GM21423 (cell line): ENCODE measurements around the gene CXCL14.
A peak's percentile ranks its signal among the peaks of the same experiment; 100 is the strongest.

Source experiments
- ATAC-seq: cut with Tn5 transposase; IDR thresholded peaks from one replicate; pipeline ENCODE4 v1.9.1; 2021; ENCODE audit warnings: mild to moderate bottlenecking, moderate library complexity; ENCODE audit not compliant: unreplicated experiment

The CXCL14 gene

DNA sequence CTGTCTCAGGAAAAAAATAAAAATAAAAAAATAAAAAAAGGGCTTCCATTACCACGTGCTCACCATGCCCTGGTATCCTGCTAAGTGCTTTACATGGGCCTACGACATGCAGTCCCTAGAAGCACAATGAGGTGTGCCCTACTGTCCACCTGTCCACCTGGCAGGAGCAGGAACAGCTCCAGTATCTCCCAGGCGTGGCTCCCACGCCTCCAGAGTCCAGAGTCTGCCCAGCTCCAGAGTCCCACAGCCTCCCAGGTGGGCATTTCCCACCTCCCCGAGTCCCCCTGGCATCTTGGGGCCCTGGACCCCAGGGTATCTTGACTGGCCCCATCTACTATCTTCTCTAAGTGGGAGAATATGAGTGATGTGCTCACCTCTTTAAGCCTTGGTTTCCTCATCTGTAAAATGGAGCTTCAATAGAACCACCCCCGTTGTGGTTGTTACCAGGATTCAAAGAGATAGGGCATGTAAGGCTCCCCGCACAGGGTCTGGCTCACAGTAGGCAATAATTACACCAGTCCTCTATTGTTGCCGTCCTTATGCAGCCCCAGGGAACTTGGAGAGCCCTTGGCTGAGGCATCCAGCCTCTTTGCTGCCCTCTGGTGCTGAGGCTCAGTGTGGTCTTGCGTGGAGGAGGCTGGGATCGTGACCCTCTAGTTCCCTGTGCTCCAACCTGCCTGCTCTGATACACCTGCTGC is 8.9 kb downstream of the CXCL14 start:
- ATAC-seq: no peak

DNA sequence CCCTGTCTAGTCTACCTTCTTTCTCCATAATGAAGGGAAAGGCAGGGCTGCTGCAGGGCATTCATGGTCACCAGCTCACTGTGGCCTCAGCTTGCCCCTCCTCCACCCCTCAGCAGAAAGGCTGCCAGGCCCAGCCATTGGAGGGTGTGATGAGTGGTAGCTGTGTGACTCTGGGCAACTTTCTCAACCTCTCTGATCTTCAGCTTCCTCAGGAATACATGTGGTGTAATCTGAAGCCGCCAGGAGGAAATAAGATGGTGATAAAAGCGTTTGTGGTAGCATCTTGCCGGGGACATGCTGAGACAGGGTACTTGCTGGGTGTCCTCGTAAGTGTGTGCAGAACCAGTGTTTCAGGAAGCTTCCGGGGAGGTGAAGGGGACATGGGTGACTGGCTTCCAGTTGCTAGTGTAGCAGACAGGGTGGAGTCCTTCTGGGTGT is 9.8 kb downstream of the CXCL14 start:
- ATAC-seq: no peak

DNA sequence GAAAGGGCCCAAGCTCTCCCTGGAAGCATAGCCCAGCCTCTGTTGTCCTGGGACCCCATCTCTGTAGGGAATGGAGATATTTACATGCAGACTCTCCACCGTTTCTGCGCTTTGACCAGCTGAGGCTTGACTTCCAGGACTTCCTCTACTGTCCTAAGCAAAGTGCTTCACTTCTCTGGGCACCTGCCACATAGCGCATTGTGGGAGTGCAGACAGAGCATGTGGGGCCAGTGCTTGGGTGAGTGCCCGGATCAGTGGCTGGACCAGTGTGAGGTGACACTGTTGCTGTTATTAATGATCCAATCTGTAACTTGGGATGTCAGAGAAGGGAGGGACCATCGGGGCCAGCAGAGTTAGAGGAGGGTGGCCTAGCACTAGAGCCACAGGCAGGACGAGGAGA is 10.5 kb downstream of the CXCL14 start:
- ATAC-seq: no peak

DNA sequence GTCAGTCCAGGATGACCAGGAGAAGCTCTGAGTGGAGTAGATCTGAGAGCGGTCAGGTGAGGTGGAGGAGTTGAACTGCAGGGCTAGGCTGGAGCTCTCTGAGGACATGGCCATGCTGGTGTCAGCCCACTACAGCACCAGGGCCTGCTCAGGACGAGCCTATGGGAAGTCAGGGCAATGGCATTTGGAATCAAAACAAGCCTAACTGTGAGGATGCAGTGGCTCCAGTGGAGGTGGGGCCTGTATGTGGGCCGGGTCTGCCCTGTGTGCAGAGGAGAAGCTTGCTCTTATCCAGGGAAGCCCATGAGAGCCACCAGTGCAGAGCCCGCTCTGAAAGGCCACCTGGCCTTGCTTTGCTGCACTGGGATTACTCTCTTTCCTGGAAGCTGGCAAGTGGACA is 11.1 kb downstream of the CXCL14 start:
- no peak for ATAC-seq

- no peak for ATAC-seq
These were observed 12.1 kb downstream of the CXCL14 start for GRCh38 chr5:135566422-135567400.

GRCh38 chr5:135565725-135566421 is 12.9 kb downstream of the CXCL14 start:
- no peak for ATAC-seq

GRCh38 chr5:135565266-135565665 is 13.5 kb downstream of the CXCL14 start:
- ATAC-seq: no peak

GRCh38 chr5:135564331-135564730 is 14.5 kb downstream of the CXCL14 start:
- no peak for ATAC-seq

DNA sequence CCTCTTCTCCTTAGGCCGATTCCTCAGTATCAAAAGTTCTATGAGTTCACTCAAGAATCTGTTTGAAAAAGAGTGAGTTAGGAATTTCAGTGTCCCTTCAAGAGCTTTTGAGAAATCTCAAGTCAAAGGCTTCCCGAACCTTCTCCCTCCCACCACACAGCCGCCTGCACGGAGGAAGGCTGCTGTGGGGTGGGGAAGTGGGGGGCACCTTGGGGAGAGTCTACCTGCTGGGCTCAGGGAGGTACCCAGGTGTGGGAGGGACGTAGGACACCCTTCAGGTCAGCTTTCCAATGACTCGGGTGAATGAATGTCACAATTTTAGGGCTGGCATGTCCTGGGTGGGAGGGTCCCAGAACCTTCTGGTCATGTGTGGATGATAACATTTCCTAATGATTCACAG is 17.5 kb downstream of the CXCL14 start:
- ATAC-seq: no peak

DNA sequence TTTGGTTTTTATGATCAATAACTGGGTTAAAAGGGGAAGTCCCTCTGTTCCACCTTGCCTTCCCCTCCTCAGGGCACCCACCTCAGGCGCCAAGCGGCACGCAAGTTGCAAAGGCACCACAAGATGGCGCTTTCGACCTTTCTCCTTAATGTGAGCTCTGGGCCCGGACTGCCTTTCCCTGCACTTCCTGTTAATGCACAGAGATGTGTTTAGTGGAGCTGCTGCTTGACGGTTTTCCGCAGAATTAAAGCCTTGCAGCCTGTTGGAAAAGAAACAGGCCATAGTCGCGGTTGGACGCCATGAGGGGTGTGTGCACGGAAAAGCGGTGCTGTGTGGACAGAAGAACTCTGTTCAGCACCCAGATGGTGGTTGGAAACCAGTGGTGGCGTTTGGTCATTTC is 17.9 kb downstream of the CXCL14 start:
- peak; percentile 95 for ATAC-seq

DNA sequence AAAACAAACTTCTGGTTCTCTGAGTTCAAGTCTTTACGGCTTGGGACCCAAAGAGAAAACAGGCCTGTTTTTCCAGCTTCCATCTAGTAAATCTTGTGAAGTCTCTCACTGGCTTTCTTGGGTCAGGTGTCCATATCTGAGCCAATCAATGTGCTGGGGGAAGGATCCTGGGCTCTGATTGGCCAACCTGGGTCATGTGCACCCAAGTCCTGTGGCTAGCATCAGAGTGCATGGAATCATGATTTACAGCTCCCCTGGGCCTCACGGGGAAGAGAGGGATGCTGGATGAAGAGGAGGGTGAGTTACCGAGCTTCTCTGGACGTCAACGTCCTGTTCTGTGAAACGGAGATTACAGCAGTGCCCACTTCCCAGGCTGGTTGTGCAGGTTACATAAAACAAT is 19.4 kb downstream of the CXCL14 start:
- no peak for ATAC-seq

DNA sequence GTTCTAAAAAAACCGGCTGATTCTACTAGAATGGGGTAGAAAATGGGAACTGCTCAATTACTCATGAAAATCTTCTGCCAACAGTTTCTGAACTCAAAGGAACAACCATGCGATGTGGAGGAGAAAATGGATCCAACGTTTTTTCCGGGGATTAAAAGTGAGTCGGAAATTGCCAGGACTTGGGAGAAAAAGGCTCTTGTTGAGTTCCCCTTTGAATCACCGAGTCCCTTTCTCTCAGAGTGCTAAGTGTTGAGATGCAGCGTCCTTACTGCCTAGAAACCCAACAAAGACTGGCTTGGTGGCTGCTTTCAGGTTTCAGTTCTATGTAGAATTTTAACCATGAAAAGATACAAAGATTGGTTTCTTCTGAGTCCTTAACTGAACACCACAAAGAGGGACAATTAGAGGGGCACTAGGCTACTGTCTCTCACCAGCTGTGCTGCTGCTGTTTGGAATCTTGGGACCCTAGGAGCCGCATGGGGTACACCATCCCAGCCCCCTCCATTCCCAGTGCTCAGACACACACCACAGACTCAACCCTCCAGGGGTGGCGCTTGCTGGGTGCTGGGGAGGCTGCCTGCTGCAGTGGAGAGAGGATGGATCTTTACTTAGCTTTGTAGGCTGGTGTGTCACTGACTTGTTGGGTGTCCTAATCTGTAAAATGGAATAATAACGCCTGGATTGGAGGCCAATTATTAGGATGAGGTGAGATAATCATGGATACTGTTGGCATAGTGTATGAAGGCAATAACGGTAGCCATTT is 21.5 kb downstream of the CXCL14 start:
- no peak for ATAC-seq

DNA sequence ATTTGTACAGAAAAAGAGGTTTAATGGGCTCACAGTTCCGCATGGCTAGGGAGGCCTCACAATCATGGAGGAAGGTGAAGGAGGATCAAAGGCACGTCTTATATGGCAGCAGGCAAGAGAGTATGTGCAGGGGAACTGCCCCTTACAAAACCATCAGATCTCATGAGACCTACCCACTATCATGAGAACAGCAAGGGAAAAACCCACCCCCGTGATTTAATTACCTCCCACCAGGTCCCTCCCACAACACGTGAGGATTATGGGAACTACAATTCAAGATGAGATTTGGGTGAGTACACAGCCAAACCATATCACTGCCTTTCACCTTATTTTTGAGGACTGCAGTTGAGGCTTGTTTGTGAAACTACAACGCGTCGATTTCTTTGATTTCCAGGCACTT is 22.2 kb downstream of the CXCL14 start:
- ATAC-seq: no peak

DNA sequence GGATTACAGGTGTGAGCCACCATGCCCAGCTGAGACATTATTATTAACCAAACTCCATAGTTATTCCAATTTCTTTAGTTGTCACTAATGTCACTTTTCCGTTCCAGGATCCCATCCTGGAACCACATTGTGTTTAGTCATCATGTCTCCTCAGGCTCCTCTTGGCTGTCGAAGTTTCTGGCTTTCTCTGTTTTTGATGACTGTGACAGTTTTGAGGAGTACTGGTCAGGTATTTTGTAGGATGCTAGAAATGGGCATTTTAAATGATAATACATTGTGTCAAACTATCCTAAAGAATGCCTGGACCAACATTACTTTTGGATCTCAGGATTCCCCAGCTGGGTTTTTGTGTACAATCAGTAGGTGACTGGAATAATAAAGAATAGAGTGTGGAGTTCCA is 23.3 kb downstream of the CXCL14 start:
- ATAC-seq: no peak

DNA sequence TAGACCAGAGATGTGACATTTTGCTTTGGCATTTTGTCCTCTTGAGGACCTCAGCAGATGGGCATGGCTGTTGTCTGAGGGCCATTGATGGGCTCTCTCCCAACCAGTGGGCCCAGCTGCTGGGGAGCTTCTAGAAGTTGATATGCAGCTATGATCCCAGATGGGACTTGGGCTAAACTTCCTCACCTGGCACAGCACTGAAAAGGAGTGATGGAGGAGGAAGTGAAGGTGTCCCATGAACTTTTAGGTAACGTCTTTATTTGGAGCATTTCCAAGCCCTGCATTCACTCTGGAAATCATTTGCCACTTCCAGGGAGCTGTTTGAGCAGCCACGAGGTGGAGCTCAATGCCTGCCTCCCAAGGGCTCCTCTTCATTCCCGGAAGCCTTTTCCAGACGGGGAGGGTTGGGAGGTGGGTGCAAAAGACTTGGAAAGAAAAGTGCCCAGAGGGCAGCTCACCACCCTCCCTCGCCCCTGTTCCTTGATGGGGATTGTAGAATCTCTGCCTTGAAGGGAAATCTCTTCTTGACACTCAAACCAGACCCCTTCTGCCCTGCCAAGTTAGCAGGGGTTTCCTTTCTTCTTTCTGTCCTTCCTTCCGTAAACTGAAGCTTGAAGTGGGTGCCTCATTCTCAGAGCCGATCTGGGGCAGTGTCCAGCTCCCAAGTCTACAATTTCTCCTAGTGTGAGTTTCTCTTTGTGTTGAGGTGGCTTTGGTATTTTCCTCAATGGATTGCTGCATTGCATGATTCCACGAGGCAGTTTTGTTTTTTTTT is 24.9 kb downstream of the CXCL14 start:
- ATAC-seq: no peak

- peak; percentile 76 for ATAC-seq
These were observed 27.0 kb downstream of the CXCL14 start for GRCh38 chr5:135551593-135552447.

- no peak for ATAC-seq
These were observed 29.4 kb downstream of the CXCL14 start for GRCh38 chr5:135549413-135549812.

DNA sequence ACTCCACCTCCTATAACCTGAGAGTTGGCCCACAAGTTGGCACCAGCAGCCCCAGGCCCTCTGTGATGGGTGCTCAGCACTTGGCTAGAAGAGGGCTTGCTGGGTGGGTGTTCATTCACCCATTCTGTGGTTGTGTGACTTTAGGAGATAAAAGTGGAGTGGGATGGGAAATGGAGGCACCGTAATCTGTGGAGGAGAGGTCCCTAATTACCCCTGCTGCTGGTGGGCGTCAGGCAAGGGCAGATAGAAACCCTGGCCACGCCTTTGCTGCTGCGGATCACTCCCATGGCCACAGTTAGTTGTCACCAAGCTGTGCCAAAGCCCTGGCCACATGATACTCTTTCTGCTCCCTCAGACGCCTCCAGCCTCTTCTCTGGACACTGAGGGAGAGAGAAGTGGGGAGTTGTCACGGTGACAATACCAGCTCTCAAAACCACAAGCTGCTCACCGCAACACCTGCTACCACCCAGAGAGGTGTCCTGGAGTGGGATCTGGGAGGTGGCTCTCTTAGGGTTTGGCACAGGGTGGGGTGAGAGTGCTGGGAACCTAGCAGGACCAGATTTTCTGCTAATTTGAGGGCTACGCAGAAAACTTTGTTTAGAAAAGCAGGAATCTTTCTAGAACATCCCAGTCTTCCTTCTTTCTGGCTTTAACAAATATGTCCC is 31.1 kb downstream of the CXCL14 start:
- no peak for ATAC-seq

GRCh38 chr5:135546912-135547311 is 31.9 kb downstream of the CXCL14 start:
- ATAC-seq: no peak
